ENCODE results near the gene L3MBTL4. TPM values are rescaled to one million over a fixed set of nuclear protein-coding genes. Genes with fewer than 3 reads are reported as not detected.
"Not testable (repeated sequence)": the region's sequence is repeated elsewhere in the genome, so short reads cannot be mapped to it uniquely, and the experiment has no call there.

L3MBTL4 gene
- total RNA-seq, 1 experiment from 2014 or later, result 1.4 TPM

DNA sequence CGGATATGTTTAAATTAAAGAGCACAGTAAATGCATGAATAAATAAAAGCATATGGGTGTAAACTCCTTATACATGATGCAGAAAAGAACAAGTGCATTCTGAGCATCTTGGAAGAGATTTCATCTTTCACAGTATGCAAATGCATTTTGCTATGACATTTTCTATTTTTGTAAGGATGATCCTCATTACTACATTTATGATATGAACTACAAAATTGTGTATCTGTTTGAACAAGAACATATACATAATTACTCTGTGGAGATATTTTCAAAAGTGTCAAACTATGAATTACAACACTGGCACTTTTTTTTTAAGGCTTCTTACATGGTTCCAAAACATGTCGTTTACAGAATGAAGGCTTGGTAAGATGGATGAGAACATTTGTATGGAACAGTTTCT is 335.3 kb downstream of the L3MBTL4 start:
- H3K4me3 Mint-ChIP-seq, result no peak overlapping the region
- ATAC-seq (no peak), DNase-seq (ENCODE audit: low spot score) (no peak)
- POLR2A ChIA-PET, result no interaction called here
- no peaks in the 10 kb centered on the region for H3K9me3 Mint-ChIP-seq
- H3K27ac Mint-ChIP-seq, result no peak overlapping the region
- TF ChIP-seq ESRRA (CRISPR knock-in tag; IDR thresholded peaks at IDR 0.05; ENCODE audit: borderline replicate concordance) (no peak), KAT7 (CRISPR knock-in tag; IDR thresholded peaks at IDR 0.05; ENCODE audit: borderline replicate concordance) (no peak), GTF2I (CRISPR knock-in tag; conservative IDR thresholded peaks at IDR 0.05) (no peak), GABPB1 (CRISPR knock-in tag; IDR thresholded peaks at IDR 0.05) (no peak), FOXK1 (CRISPR knock-in tag; IDR thresholded peaks at IDR 0.05) (no peak), OVOL2 (CRISPR knock-in tag; IDR thresholded peaks at IDR 0.05; ENCODE audit: borderline replicate concordance) (no peak), ERG (CRISPR knock-in tag; IDR thresholded peaks at IDR 0.05) (no peak)
- TF ChIP-seq, protein P1, sequence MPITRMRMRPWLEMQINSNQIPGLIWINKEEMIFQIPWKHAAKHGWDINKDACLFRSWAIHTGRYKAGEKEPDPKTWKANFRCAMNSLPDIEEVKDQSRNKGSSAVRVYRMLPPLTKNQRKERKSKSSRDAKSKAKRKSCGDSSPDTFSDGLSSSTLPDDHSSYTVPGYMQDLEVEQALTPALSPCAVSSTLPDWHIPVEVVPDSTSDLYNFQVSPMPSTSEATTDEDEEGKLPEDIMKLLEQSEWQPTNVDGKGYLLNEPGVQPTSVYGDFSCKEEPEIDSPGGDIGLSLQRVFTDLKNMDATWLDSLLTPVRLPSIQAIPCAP (CRISPR knock-in tag; IDR thresholded peaks at IDR 0.05), result no peak
- TF ChIP-seq, protein P2, sequence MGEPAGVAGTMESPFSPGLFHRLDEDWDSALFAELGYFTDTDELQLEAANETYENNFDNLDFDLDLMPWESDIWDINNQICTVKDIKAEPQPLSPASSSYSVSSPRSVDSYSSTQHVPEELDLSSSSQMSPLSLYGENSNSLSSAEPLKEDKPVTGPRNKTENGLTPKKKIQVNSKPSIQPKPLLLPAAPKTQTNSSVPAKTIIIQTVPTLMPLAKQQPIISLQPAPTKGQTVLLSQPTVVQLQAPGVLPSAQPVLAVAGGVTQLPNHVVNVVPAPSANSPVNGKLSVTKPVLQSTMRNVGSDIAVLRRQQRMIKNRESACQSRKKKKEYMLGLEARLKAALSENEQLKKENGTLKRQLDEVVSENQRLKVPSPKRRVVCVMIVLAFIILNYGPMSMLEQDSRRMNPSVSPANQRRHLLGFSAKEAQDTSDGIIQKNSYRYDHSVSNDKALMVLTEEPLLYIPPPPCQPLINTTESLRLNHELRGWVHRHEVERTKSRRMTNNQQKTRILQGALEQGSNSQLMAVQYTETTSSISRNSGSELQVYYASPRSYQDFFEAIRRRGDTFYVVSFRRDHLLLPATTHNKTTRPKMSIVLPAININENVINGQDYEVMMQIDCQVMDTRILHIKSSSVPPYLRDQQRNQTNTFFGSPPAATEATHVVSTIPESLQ (CRISPR knock-in tag; IDR thresholded peaks at IDR 0.05), result no peak
- peaks cover 2% of the 10 kb centered on the region for H3K4me1 Mint-ChIP-seq
- H3K36me3 Mint-ChIP-seq, result no peaks in the 10 kb centered on the region
- CTCF ChIA-PET, result no interaction called here
- H3K27me3 Mint-ChIP-seq (ENCODE audit: low read depth), result no peaks in the 10 kb centered on the region

DNA sequence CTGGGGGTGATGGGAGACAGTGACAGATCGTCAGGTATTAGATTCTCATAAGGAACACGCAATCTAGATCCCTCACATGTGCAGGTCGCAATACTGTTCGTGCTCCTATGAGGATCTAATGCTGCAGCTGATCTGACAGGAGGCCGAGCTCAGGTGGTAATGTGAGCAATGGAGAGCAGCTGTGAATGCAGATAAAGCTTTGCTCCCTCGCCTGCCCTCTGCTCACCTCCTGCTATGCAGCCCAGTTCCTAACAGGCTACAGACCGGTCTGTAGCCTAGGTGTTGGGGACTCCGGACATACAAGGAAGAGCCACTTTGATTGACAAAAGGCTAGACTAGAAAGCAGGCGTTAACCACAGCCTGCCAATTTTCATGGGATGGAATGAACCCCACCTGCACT is 335.8 kb downstream of the L3MBTL4 start:
- Mint-ChIP-seq H3K4me1 (no peaks in the 10 kb centered on the region), H3K27me3 (ENCODE audit: low read depth) (no peaks in the 10 kb centered on the region), H3K36me3 (no peaks in the 10 kb centered on the region), H3K9me3 (no peaks in the 10 kb centered on the region; the same call in 1 of the 2 replicates), H3K27ac (no peak overlapping the region), H3K4me3 (no peak overlapping the region)
- POLR2A ChIA-PET, result no interaction called here
- no peak for DNase-seq (ENCODE audit: low spot score)
- TF ChIP-seq GABPB1 (CRISPR knock-in tag; IDR thresholded peaks at IDR 0.05) (no peak), NR3C1 (CRISPR knock-in tag; conservative IDR thresholded peaks at IDR 0.05; ENCODE audit: low read depth) (no peak), ZNF396 (CRISPR knock-in tag; IDR thresholded peaks at IDR 0.05; ENCODE audit: borderline replicate concordance) (no peak), FOXP1 (CRISPR knock-in tag; IDR thresholded peaks at IDR 0.05; ENCODE audit: borderline replicate concordance) (no peak), SMAD3 (CRISPR knock-in tag; IDR thresholded peaks at IDR 0.05; ENCODE audit: borderline replicate concordance) (no peak), ZNF416 (CRISPR knock-in tag; IDR thresholded peaks at IDR 0.05) (no peak), MYBL2 (CRISPR knock-in tag; IDR thresholded peaks at IDR 0.05) (no peak), FOXJ3 (CRISPR knock-in tag; IDR thresholded peaks at IDR 0.05; ENCODE audit: borderline replicate concordance) (no peak), NR2C2 (CRISPR knock-in tag; IDR thresholded peaks at IDR 0.05) (no peak)
- TF ChIP-seq, protein P3, sequence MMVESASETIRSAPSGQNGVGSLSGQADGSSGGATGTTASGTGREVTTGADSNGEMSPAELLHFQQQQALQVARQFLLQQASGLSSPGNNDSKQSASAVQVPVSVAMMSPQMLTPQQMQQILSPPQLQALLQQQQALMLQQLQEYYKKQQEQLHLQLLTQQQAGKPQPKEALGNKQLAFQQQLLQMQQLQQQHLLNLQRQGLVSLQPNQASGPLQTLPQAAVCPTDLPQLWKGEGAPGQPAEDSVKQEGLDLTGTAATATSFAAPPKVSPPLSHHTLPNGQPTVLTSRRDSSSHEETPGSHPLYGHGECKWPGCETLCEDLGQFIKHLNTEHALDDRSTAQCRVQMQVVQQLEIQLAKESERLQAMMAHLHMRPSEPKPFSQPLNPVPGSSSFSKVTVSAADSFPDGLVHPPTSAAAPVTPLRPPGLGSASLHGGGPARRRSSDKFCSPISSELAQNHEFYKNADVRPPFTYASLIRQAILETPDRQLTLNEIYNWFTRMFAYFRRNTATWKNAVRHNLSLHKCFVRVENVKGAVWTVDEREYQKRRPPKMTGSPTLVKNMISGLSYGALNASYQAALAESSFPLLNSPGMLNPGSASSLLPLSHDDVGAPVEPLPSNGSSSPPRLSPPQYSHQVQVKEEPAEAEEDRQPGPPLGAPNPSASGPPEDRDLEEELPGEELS (CRISPR knock-in tag; IDR thresholded peaks at IDR 0.05), result no peak
- ATAC-seq, result no peak; the same call in 1 of the 2 replicates
- CTCF ChIA-PET, result no interaction called here

DNA sequence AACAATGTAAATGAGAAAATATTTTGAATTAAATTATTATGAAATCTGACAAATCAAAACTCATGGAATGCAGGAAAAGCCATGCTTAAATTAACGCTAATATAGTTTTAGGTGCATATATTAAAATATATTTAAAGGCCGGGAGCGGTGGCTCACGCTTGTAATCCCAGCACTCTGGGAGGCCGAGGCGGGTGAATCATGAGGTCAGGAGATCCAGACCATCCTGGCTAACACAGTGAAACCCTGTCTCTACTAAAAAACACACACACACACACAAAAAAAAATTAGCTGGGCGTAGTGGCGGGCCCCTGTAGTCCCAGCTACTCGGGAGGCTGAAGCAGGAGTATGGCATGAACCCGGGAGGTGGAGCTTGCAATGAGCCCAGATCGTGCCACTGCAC is 342.3 kb downstream of the L3MBTL4 start:
- H3K4me1 Mint-ChIP-seq; H3K27ac Mint-ChIP-seq; CTCF ChIA-PET; H3K36me3 Mint-ChIP-seq; POLR2A ChIA-PET; DNase-seq (ENCODE audit: low spot score); ATAC-seq; H3K4me3 Mint-ChIP-seq; H3K27me3 Mint-ChIP-seq (ENCODE audit: low read depth): not testable (repeated sequence)
- peaks cover 19% of the 10 kb centered on the region for H3K9me3 Mint-ChIP-seq

Data from WTC11 (cell line).